GM12865 (cell line): ENCODE measurements around the gene DYRK4.

Experiments used
- DNase-seq: peaks from one replicate; pipeline ENCODE4 v3.0.0; 2010; ENCODE audit warnings: low read depth
- H3K4me3 ChIP-seq: 2 replicates; pipeline ENCODE4 v1.5.1; 2011; ENCODE audit warnings: mild to moderate bottlenecking, low read depth, low read length, control low read depth
- CTCF ChIP-seq: IDR thresholded peaks from 2 replicates; pipeline ENCODE4 v1.5.1; 2011; ENCODE audit warnings: low read length, control low read depth, low read depth, inconsistent platforms; ENCODE audit not compliant: insufficient read depth; ENCODE audit errors: missing control alignments

DYRK4 gene

GRCh38 chr12:4563336-4563735 lies 1.3 kb downstream of the DYRK4 start:
- H3K4me3 ChIP-seq, result no peak overlapping the region
- no peak for TF ChIP-seq CTCF
- no peak for DNase-seq

- TF ChIP-seq CTCF, result no peak
- peak; percentile 46 for DNase-seq
- no peak overlapping the region for H3K4me3 ChIP-seq
These were observed 2.8 kb downstream of the DYRK4 start for GRCh38 chr12:4564818-4565217.

- no peak for DNase-seq
- H3K4me3 ChIP-seq, result no peak overlapping the region
- TF ChIP-seq CTCF, result no peak
These were observed 4.5 kb downstream of the DYRK4 start for GRCh38 chr12:4566474-4566873.

- peak; percentile 24 for DNase-seq
- H3K4me3 ChIP-seq, result no peak overlapping the region
These were observed 5.3 kb downstream of the DYRK4 start for GRCh38 chr12:4567073-4567881.

GRCh38 chr12:4569261-4569660 lies 7.3 kb downstream of the DYRK4 start:
- no peak for DNase-seq
- H3K4me3 ChIP-seq, result no peak overlapping the region
- no peak for TF ChIP-seq CTCF

More at GRCh38 chr12:4567073-4567881, 5.3 kb downstream of the DYRK4 start:
- TF ChIP-seq CTCF, result no peak

GRCh38 chr12:4572680-4573079 lies 10.7 kb downstream of the DYRK4 start:
- H3K4me3 ChIP-seq, result no peak overlapping the region
- no peak for DNase-seq
- TF ChIP-seq CTCF, result no peak
